GM23338 (cell line): ENCODE results near the gene EVX1.

ENCODE experiments used
- EZH2 ChIP-seq: fragments of 200-600 bp; sonication (generic); IDR thresholded peaks from one replicate; pipeline ENCODE4 v1.8.0; 2017; ENCODE audit warnings: antibody characterized with exemption, mild to moderate bottlenecking, low read depth; ENCODE audit not compliant: unreplicated experiment
- EZH2phosphoT487 ChIP-seq: fragments of 200-600 bp; sonication (generic); IDR thresholded peaks from one replicate; pipeline ENCODE4 v1.8.1; 2018; ENCODE audit warnings: antibody characterized with exemption; ENCODE audit not compliant: unreplicated experiment
- NANOG ChIP-seq: IDR thresholded peaks from 2 replicates; pipeline ENCODE4 v1.6.1; 2016; ENCODE audit warnings: antibody characterized with exemption, borderline replicate concordance
- POLR2AphosphoS5 ChIP-seq: IDR thresholded peaks from 2 replicates; pipeline ENCODE4 v1.6.1; 2016; ENCODE audit warnings: antibody characterized with exemption, low read depth
- ZNF331 ChIP-seq: fragments of 250-450 bp; sonication (Bioruptor Pico); IDR thresholded peaks from 2 replicates; pipeline ENCODE4 v1.5.0; 2020; ENCODE audit warnings: low read depth, mild to moderate bottlenecking, moderate library complexity
- TF ChIP-seq, protein P1 (sequence below), 2 experiments: fragments of 200-600 bp in 1 of 2; sonication (generic) in 1 of 2; conservative IDR thresholded peaks; 2 replicates each; pipeline versions ENCODE4 v1.5.1 to v1.6.1; 2016 to 2017; ENCODE audit warnings: antibody characterized with exemption in 2 of 2, low read depth in 2 of 2, mild to moderate bottlenecking in 2 of 2, moderate library complexity in 1 of 2
- TF ChIP-seq, protein P2 (sequence below): IDR thresholded peaks from one replicate; pipeline ENCODE4 v1.6.1; 2018; ENCODE audit warnings: antibody characterized with exemption; ENCODE audit not compliant: unreplicated experiment

DNA sequence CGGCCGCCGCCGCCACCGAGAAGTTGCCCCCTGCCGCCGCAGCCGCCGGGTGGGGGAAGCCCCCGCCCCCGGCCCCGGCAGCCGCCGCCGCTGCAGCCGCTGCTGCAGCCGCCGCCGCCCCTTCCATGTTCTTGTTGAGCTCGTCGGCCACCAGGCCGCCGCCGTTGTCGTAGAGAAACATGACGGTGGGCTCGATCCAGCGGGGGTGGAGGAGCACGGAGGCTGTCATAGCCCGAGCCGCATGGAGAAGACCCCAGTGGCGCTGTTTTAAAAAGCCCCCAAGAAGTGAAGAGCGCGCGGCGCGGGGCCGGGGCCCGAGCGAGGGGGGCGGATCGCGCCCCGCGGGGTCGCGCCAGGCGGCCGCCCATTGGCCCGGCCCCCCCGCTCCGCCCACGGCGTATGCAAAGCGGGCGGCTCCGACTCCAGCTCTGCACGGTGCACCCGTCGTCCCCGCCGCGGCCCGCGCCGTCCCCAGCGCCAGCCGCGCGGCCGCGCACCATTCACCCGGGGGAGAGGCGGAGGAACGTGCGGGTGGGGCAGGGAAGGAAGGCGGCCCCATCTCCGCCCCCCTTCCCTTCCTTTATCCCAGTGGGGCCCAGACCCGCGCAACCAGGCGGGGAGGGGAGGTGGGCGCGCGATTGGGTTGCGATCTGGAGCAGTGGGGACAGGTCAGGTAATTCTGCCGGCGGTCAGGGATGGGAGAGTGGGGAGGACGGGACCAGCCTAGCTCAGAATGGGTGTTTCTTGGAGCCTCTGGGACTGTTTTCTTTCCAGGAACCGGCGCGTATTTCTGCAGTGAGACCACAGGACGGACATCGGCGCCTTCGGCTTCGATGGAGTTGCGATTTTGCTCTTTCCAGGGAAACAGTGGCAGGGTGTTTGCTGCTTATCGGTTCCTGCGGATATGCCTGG is 42.5 kb upstream of the EVX1 start, which contains the start of gene HOXA13:
- TF ChIP-seq EZH2: peak; percentile 95
- TF ChIP-seq, protein P1, sequence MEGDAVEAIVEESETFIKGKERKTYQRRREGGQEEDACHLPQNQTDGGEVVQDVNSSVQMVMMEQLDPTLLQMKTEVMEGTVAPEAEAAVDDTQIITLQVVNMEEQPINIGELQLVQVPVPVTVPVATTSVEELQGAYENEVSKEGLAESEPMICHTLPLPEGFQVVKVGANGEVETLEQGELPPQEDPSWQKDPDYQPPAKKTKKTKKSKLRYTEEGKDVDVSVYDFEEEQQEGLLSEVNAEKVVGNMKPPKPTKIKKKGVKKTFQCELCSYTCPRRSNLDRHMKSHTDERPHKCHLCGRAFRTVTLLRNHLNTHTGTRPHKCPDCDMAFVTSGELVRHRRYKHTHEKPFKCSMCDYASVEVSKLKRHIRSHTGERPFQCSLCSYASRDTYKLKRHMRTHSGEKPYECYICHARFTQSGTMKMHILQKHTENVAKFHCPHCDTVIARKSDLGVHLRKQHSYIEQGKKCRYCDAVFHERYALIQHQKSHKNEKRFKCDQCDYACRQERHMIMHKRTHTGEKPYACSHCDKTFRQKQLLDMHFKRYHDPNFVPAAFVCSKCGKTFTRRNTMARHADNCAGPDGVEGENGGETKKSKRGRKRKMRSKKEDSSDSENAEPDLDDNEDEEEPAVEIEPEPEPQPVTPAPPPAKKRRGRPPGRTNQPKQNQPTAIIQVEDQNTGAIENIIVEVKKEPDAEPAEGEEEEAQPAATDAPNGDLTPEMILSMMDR (conservative IDR thresholded peaks at IDR 0.05; ENCODE audit: low read depth in 2 of 2): no peak
- peak; percentile 99 for TF ChIP-seq EZH2phosphoT487
- TF ChIP-seq NANOG: no peak
- no peak for TF ChIP-seq POLR2AphosphoS5
- TF ChIP-seq ZNF331 (CRISPR knock-in tag): no peak
- TF ChIP-seq, protein P2, sequence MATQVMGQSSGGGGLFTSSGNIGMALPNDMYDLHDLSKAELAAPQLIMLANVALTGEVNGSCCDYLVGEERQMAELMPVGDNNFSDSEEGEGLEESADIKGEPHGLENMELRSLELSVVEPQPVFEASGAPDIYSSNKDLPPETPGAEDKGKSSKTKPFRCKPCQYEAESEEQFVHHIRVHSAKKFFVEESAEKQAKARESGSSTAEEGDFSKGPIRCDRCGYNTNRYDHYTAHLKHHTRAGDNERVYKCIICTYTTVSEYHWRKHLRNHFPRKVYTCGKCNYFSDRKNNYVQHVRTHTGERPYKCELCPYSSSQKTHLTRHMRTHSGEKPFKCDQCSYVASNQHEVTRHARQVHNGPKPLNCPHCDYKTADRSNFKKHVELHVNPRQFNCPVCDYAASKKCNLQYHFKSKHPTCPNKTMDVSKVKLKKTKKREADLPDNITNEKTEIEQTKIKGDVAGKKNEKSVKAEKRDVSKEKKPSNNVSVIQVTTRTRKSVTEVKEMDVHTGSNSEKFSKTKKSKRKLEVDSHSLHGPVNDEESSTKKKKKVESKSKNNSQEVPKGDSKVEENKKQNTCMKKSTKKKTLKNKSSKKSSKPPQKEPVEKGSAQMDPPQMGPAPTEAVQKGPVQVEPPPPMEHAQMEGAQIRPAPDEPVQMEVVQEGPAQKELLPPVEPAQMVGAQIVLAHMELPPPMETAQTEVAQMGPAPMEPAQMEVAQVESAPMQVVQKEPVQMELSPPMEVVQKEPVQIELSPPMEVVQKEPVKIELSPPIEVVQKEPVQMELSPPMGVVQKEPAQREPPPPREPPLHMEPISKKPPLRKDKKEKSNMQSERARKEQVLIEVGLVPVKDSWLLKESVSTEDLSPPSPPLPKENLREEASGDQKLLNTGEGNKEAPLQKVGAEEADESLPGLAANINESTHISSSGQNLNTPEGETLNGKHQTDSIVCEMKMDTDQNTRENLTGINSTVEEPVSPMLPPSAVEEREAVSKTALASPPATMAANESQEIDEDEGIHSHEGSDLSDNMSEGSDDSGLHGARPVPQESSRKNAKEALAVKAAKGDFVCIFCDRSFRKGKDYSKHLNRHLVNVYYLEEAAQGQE: no peak
